Mesenchymal stem cell (in vitro differentiated cells and primary cell): ENCODE results near the gene HIP1.
"Not testable (repeated sequence)": the region's sequence is repeated elsewhere in the genome, so short reads cannot be mapped to it uniquely, and the experiment has no call there.

Experiments used
- DNase-seq: peaks from one replicate; pipeline ENCODE4 v3.0.0-alpha.2; 2013
- H2AFZ ChIP-seq: one replicate; pipeline ENCODE4 v1.6.1; 2013; ENCODE audit warnings: low read depth, mild to moderate bottlenecking, control low read depth, inconsistent platforms, low read length, moderate library complexity
- H2AK5ac ChIP-seq: 2 replicates; pipeline ENCODE4 v1.6.1; 2013; ENCODE audit warnings: low read length, moderate library complexity, mild to moderate bottlenecking, inconsistent platforms; ENCODE audit not compliant: severe bottlenecking
- H2BK120ac ChIP-seq: one replicate; pipeline ENCODE4 v1.6.1; 2013; ENCODE audit warnings: low read depth, mild to moderate bottlenecking, inconsistent platforms, low read length, moderate library complexity
- H2BK12ac ChIP-seq, 2 experiments: one replicate each; pipeline ENCODE4 v1.6.1; 2013; ENCODE audit warnings: inconsistent platforms in 2 of 2, low read length in 2 of 2, mild to moderate bottlenecking in 2 of 2, moderate library complexity in 2 of 2, control low read depth in 1 of 2
- H2BK15ac ChIP-seq: one replicate; pipeline ENCODE4 v1.6.1; 2013; ENCODE audit warnings: mild to moderate bottlenecking, low read depth, inconsistent platforms; ENCODE audit not compliant: poor library complexity, severe bottlenecking
- H2BK5ac ChIP-seq: 2 replicates; pipeline ENCODE4 v1.6.1; 2013; ENCODE audit warnings: low read depth, mild to moderate bottlenecking, low read length, control low read depth, inconsistent platforms; ENCODE audit not compliant: poor library complexity, severe bottlenecking
- H3K14ac ChIP-seq, 2 experiments: one replicate each; pipeline ENCODE4 v1.6.1; 2013; ENCODE audit warnings: inconsistent platforms in 2 of 2, low read length in 2 of 2, control low read depth in 1 of 2, mild to moderate bottlenecking in 1 of 2, moderate library complexity in 1 of 2
- H3K18ac ChIP-seq, 2 experiments: one replicate each; pipeline ENCODE4 v1.6.1; 2013; ENCODE audit warnings: inconsistent platforms in 2 of 2, low read length in 2 of 2, control low read depth in 1 of 2, low read depth in 1 of 2, mild to moderate bottlenecking in 1 of 2
- H3K23ac ChIP-seq, 2 experiments: one replicate each; pipeline ENCODE4 v1.6.1; 2013; ENCODE audit warnings: inconsistent platforms in 2 of 2, low read length in 2 of 2, mild to moderate bottlenecking in 2 of 2, moderate library complexity in 2 of 2, control low read depth in 1 of 2
- H3K27ac ChIP-seq: 2 replicates; pipeline ENCODE4 v1.5.1; 2013; ENCODE audit warnings: mild to moderate bottlenecking, moderate library complexity, low read length, control low read depth, inconsistent platforms; ENCODE audit not compliant: poor library complexity, severe bottlenecking
- H3K27me3 ChIP-seq, 2 experiments: 2 replicates each; pipeline versions ENCODE4 v1.6.1 to v1.7.0; 2013; ENCODE audit warnings: low read length in 2 of 2, mild to moderate bottlenecking in 2 of 2, moderate library complexity in 2 of 2, control low read depth in 1 of 2, inconsistent platforms in 1 of 2; ENCODE audit not compliant: control insufficient read depth in 1 of 2, insufficient read depth in 1 of 2
- H3K36me3 ChIP-seq, 2 experiments: 2 replicates each; pipeline versions ENCODE4 v1.6.1 to v1.7.0; 2013; ENCODE audit warnings: low read length in 2 of 2, control low read depth in 1 of 2, inconsistent platforms in 1 of 2, low read depth in 1 of 2, mild to moderate bottlenecking in 1 of 2; ENCODE audit not compliant: insufficient read depth in 2 of 2, control insufficient read depth in 1 of 2
- H3K4ac ChIP-seq, 2 experiments: one replicate each; pipeline ENCODE4 v1.6.1; 2013; ENCODE audit warnings: inconsistent platforms in 2 of 2, low read length in 2 of 2, mild to moderate bottlenecking in 2 of 2, moderate library complexity in 2 of 2, control low read depth in 1 of 2, low read depth in 1 of 2
- H3K4me1 ChIP-seq: 2 replicates; pipeline ENCODE4 v1.6.1; 2013; ENCODE audit warnings: low read depth, low read length, control low read depth; ENCODE audit not compliant: control insufficient read depth, insufficient read depth
- H3K4me2 ChIP-seq: 2 replicates; pipeline ENCODE4 v1.6.1; 2013; ENCODE audit warnings: low read length, mild to moderate bottlenecking, inconsistent platforms; ENCODE audit not compliant: poor library complexity, severe bottlenecking
- H3K4me3 ChIP-seq, 2 experiments: 2 replicates each; pipeline versions ENCODE4 v1.5.1 to v1.7.0; 2013; ENCODE audit warnings: low read length in 2 of 2, mild to moderate bottlenecking in 2 of 2, control low read depth in 1 of 2, low read depth in 1 of 2; ENCODE audit not compliant: insufficient read depth in 1 of 2
- H3K79me1 ChIP-seq: replicated peaks from 2 replicates; pipeline ENCODE4 v1.6.1; 2013; ENCODE audit warnings: mild to moderate bottlenecking, control low read depth, low read length, inconsistent platforms; ENCODE audit not compliant: poor library complexity, severe bottlenecking
- H3K9ac ChIP-seq: 2 replicates; pipeline ENCODE4 v1.7.0; 2013; ENCODE audit warnings: mild to moderate bottlenecking, low read length, moderate library complexity
- H3K9me3 ChIP-seq: 2 replicates; pipeline ENCODE4 v1.7.0; 2013; ENCODE audit warnings: mild to moderate bottlenecking, low read length; ENCODE audit not compliant: control insufficient read depth
- H4K8ac ChIP-seq: one replicate; pipeline ENCODE4 v1.6.1; 2013; ENCODE audit warnings: inconsistent platforms, mild to moderate bottlenecking, low read length, moderate library complexity
- H4K91ac ChIP-seq: one replicate; pipeline ENCODE4 v1.6.1; 2013; ENCODE audit warnings: mild to moderate bottlenecking, low read length, inconsistent platforms
- WGBS: methylation state at CpG from one replicate; pipeline ENCODE4 v1.1.7; 2013; ENCODE audit warnings: mixed read lengths; 5-methylcytosine and 5-hydroxymethylcytosine counted together

HIP1 gene

DNA sequence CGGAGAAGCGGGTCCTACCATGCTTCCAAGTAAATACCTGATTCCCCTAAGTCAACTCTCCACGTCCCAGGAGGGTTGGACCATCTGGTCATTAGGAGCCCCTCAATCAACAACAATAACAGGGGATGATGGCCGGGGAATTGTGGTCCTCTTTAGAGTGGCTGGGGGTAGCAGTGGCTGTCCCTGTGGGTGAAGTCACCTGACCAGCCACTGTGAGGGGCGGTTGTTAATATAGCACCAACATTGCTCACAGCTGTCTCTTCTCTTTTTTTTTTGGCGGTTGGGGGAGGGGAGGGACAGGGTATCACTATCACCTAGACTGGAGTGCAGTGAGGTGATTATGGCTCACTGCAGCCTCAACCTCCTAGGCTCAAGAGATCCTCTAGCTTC, 178.8 kb downstream of the HIP1 start:
- Histone ChIP-seq H2AK5ac (no peak overlapping the region), H4K8ac (no peak overlapping the region)
- no peak for DNase-seq

DNA sequence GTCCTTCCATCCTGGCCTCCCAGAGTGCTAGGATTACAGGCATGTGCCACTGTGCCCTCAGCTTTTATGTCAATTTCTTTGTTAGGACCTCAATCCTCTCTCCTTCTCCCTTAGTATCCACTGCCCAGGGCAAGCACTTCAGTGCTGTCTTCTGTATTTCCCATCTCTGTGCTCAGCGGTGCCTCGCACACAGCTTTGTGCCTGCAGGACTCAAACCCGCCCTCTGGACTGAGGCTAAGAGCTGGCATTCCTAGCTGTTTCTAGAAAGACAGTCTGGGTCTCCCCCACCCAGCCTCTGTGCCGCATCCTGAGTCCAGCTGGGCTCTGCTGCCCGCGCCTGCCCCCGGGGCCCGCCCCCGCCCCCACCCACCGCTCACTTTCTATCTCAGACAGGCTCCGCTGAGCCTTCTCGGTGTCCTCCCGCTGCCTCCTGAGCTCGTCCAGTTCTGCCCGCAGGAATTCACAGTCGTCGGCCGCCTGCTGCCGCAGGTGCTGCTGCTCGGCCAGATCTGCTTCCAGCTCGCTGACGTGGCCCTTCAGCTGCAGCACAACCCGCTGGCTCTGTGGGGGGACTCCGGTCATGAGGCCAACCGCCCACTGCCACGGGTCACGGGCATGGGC, 179.3 kb downstream of the HIP1 start:
- Histone ChIP-seq H2BK5ac (peak overlapping the region; percentile 68), H4K91ac (no peak overlapping the region), H3K23ac (no peak overlapping the region), H3K9ac (no peak overlapping the region), H3K36me3 (peaks cover 27 to 43% of the 10 kb centered on the region in 2 experiments), H3K4me2 (no peak overlapping the region), H2AFZ (no peak overlapping the region), H3K9me3 (peaks cover 5% of the 10 kb centered on the region), H3K4ac (no peak overlapping the region), H4K8ac (no peak overlapping the region), H3K27me3 (no peaks in the 10 kb centered on the region), H3K27ac (peak overlapping the region; percentile 95), H3K4me3 (no peak overlapping the region), H2AK5ac (peak overlapping the region; percentile 18), H3K14ac (no peak overlapping the region), H3K4me1 (peaks cover 25% of the 10 kb centered on the region), H2BK15ac (no peak overlapping the region), H2BK12ac (no peak overlapping the region), H2BK120ac (no peak overlapping the region), H3K79me1 (no peaks in the 10 kb centered on the region), H3K18ac (no peak overlapping the region)
- WGBS: 96% methylated on average over 27 of the region's 27 CpGs
- DNase-seq: no peak

More for the DNA sequence above, 178.8 kb downstream of the HIP1 start:
- peaks cover 29% of the 10 kb centered on the region for H3K4me1 ChIP-seq
- H2BK12ac ChIP-seq: no peak overlapping the region
- H3K4me2 ChIP-seq: no peak overlapping the region
- H3K36me3 ChIP-seq: peaks cover 24 to 43% of the 10 kb centered on the region in 2 experiments
- no peak overlapping the region for H2BK15ac ChIP-seq
- H3K9me3 ChIP-seq: peaks cover 5% of the 10 kb centered on the region
- H2BK120ac ChIP-seq: no peak overlapping the region
- no peak overlapping the region for H4K91ac ChIP-seq
- no peaks in the 10 kb centered on the region for H3K27me3 ChIP-seq
- H3K79me1 ChIP-seq: no peaks in the 10 kb centered on the region
- peak overlapping the region; percentile 90 for H3K27ac ChIP-seq
- no peak overlapping the region for H3K4ac ChIP-seq
- H2AFZ ChIP-seq: no peak overlapping the region
- H3K4me3 ChIP-seq: no peak overlapping the region
- no peak overlapping the region for H3K14ac ChIP-seq
- H3K23ac ChIP-seq: no peak overlapping the region
- WGBS: 100% methylated on average over 3 of the region's 6 CpGs
- no peak overlapping the region for H3K18ac ChIP-seq
- H2BK5ac ChIP-seq: peak overlapping the region; percentile 68
- H3K9ac ChIP-seq: no peak overlapping the region

DNA sequence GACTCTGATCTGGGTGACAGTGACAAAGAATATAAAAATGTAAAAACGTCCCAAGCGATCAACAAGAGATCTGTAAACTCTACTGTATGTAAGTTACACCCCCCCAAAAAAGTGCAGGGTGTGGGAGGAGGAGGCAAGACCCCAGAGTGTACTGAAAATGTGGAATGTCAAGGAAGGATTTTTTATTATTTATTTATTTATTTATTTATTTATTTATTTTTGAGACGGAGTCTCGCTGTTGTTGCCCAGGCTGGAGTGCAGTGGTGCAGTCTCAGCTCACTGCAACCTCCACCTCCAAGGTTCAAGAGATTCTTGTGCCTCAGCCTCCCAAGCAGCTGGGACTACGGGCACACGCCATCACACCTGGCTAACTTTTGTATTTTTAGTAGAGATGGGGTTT, 181.9 kb downstream of the HIP1 start:
- H3K14ac ChIP-seq, H3K23ac ChIP-seq, H2BK120ac ChIP-seq, H3K27me3 ChIP-seq, H3K4me2 ChIP-seq, H3K9me3 ChIP-seq, H4K8ac ChIP-seq, H2BK5ac ChIP-seq, H3K18ac ChIP-seq, H2BK15ac ChIP-seq, H3K9ac ChIP-seq, DNase-seq, H3K4me3 ChIP-seq, H3K4ac ChIP-seq, H3K27ac ChIP-seq, H2BK12ac ChIP-seq, H2AFZ ChIP-seq, H4K91ac ChIP-seq, H3K79me1 ChIP-seq, H2AK5ac ChIP-seq: not testable (repeated sequence)
- Histone ChIP-seq H3K4me1 (peaks cover 14% of the 10 kb centered on the region), H3K36me3 (peaks cover 27 to 47% of the 10 kb centered on the region in 2 experiments)
- 92% methylated on average over 4 of the region's 6 CpGs for WGBS

DNA sequence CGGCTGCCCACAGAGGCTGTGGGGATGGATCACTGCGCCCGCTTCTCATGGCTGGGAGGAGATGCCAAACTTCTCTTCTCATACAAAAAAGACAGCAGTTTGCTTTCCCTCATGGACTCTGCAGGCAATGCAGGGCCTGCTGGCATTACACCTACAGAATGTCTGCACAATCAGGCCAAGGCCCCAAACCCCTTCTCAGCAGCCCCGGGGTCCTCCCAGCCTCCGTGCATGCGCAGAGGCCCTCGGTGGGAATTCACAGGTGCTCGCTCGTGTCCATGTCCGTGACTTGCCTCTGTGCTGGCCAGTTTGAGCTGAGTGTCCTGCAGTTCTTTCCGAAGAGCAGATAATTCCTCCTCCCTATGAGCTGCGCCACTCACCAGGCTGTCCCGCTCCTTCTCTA, 183.0 kb downstream of the HIP1 start:
- no peak overlapping the region for H2BK12ac ChIP-seq
- H2BK5ac ChIP-seq: no peak overlapping the region
- H3K4me2 ChIP-seq: no peak overlapping the region
- H3K79me1 ChIP-seq: no peaks in the 10 kb centered on the region
- no peak overlapping the region for H3K18ac ChIP-seq
- no peak overlapping the region for H2AFZ ChIP-seq
- no peaks in the 10 kb centered on the region for H3K9me3 ChIP-seq
- no peak overlapping the region for H2BK15ac ChIP-seq
- H3K27ac ChIP-seq: no peak overlapping the region
- no peak overlapping the region for H2AK5ac ChIP-seq
- H3K23ac ChIP-seq: no peak overlapping the region
- no peaks in the 10 kb centered on the region for H3K27me3 ChIP-seq
- no peak overlapping the region for H3K14ac ChIP-seq
- WGBS: 98% methylated on average over 13 of the region's 13 CpGs
- no peak overlapping the region for H3K4ac ChIP-seq
- DNase-seq: no peak
- peaks cover 25 to 49% of the 10 kb centered on the region in 2 experiments for H3K36me3 ChIP-seq
- no peak overlapping the region for H2BK120ac ChIP-seq
- no peak overlapping the region for H4K8ac ChIP-seq
- no peak overlapping the region for H3K9ac ChIP-seq
- H4K91ac ChIP-seq: no peak overlapping the region
- H3K4me3 ChIP-seq: no peak overlapping the region
- peaks cover 14% of the 10 kb centered on the region for H3K4me1 ChIP-seq
